Transverse colon (tissue), 4 donors: Measurements from ENCODE around the gene IL4I1. TPM values are rescaled to one million over a fixed set of nuclear protein-coding genes. Genes with fewer than 3 reads are reported as not detected.

Experiments used
- DNase-seq: peaks from one replicate; pipeline ENCODE4 v3.0.0-alpha.2; 2019
- H3K27ac ChIP-seq, 4 donors: fragments of 200-600 bp; sonication (generic); 2 replicates each; pipeline ENCODE4 v1.5.1; 2016 to 2018; ENCODE audit warnings: inconsistent platforms in 4 of 4
- H3K27me3 ChIP-seq: fragments of 200-600 bp; sonication (generic); 2 replicates; pipeline ENCODE4 v1.5.1; 2017; ENCODE audit warnings: inconsistent platforms
- H3K36me3 ChIP-seq, 4 donors: fragments of 200-600 bp; sonication (generic); 2 replicates each; pipeline ENCODE4 v1.5.1; 2017 to 2019; ENCODE audit warnings: inconsistent platforms in 4 of 4
- H3K4me1 ChIP-seq, 4 donors: fragments of 200-600 bp; sonication (generic); 2 replicates each; pipeline ENCODE4 v1.5.1; 2017 to 2020; ENCODE audit warnings: inconsistent platforms in 4 of 4
- H3K4me3 ChIP-seq, 4 donors: fragments of 200-600 bp; sonication (generic); 1 replicate in 1 of 4; 2 replicates in 3 of 4; pipeline versions ENCODE4 v1.5.1 to v1.6.1; 2017 to 2019; ENCODE audit warnings: inconsistent platforms in 4 of 4
- H3K9me3 ChIP-seq, 2 donors: fragments of 200-600 bp; sonication (generic); 2 replicates each; pipeline ENCODE4 v1.5.1; 2017 to 2019; ENCODE audit warnings: inconsistent platforms in 2 of 2
- CTCF ChIP-seq, 5 experiments: fragments of 200-600 bp in 3 of 5; fragments of 450-650 bp in 2 of 5; sonication (generic) in 3 of 5; IDR thresholded peaks; 1 replicate in 2 of 5; 2 replicates in 3 of 5; pipeline ENCODE4 v1.5.1; 2016 to 2017; ENCODE audit warnings: antibody characterized with exemption in 5 of 5, inconsistent platforms in 3 of 5, mild to moderate bottlenecking in 2 of 5, moderate library complexity in 1 of 5
- EP300 ChIP-seq: sonication (generic); formaldehyde crosslinking; IDR thresholded peaks from one replicate; pipeline ENCODE4 v1.6.1; 2017; ENCODE audit warnings: antibody characterized with exemption, low read depth
- POLR2A ChIP-seq: fragments of 450-650 bp; IDR thresholded peaks from one replicate; pipeline ENCODE4 v1.6.1; 2016; ENCODE audit warnings: antibody characterized with exemption, mild to moderate bottlenecking, moderate library complexity
- POLR2AphosphoS5 ChIP-seq, 3 donors: sonication (generic); formaldehyde crosslinking; IDR thresholded peaks; one replicate each; pipeline ENCODE4 v1.6.1; 2016; ENCODE audit warnings: antibody characterized with exemption in 3 of 3
- WGBS, 2 donors: methylation state at CpG; one replicate each; pipeline ENCODE4 v1.1.5; 2018; ENCODE audit warnings: low coverage in 1 of 2; 5-methylcytosine and 5-hydroxymethylcytosine counted together
- in situ Hi-C, 4 donors: fragments of 200-750 bp; cut with MboI; loops; one replicate each; pipeline versions ENCODE4 v1.15.0 to v1.15.1; 2017; ENCODE audit warnings: low sequenced_read_pairs in 3 of 4, low pct_ligation_motif_present in 1 of 4, low pct_unique_long_range_greater_than_20kb in 1 of 4
- intact Hi-C: fragments of 100-400 bp; cut with DNase I; formaldehyde crosslinking; loops from one replicate; pipeline ENCODE4 v1.15.1; 2023; ENCODE audit warnings: low total_unique reads
- total RNA-seq, 4 donors: library from RNA; depleted of rRNA; stranded (reverse); fragments of >200 nt; gene quantifications; one replicate each; pipeline ENCODE4 v1.1.0, GENCODE V29; 2016

Gene IL4I1
- total RNA-seq, 4 donors from 2014 or later = 2.1 TPM; not detected in 3

- no peaks in the 10 kb centered on the region for H3K36me3 ChIP-seq
- H3K27ac ChIP-seq = peak overlapping the region; percentile 97 to 100 (median 99)
- no peaks in the 10 kb centered on the region for H3K9me3 ChIP-seq
- TF ChIP-seq EP300 (no peak), POLR2A (no peak), POLR2AphosphoS5 (IDR thresholded peaks at IDR 0.05) (no peak), CTCF (IDR thresholded peaks at IDR 0.05) (no peak)
- intact Hi-C loops (loop anchor here (5.0 kb wide), 1 partner anchor 33 kb away; the partner anchor contains the start of gene MED25), in situ Hi-C loops (loop anchor here in 1 of 4 donors (25.0 kb wide), 1 partner anchor 363 kb away; the partner anchor contains the start of genes RPL13A and RPS11)
- no peak for DNase-seq
- 47 to 56% methylated on average over 4 to 12 of the region's 12 CpGs for WGBS, 2 donors
- no peaks in the 10 kb centered on the region for H3K27me3 ChIP-seq
- peaks cover 15 to 30% (median 22%) of the 10 kb centered on the region in 4 donors for H3K4me1 ChIP-seq
- H3K4me3 ChIP-seq = peak overlapping the region in 3 of 4 donors; percentile 79 to 98 (median 95)
These were observed 46.5 kb downstream of the IL4I1 start for GRCh38 chr19:49850221-49850486.

- peaks cover 15 to 30% (median 22%) of the 10 kb centered on the region in 4 donors for H3K4me1 ChIP-seq
- intact Hi-C loops = loop anchor here (5.0 kb wide), 1 partner anchor 32 kb away; the partner anchor contains the start of gene MED25
- DNase-seq = no peak
- no peaks in the 10 kb centered on the region for H3K27me3 ChIP-seq
- H3K9me3 ChIP-seq = no peaks in the 10 kb centered on the region
- peak overlapping the region in 3 of 4 donors; percentile 79 to 98 (median 95) for H3K4me3 ChIP-seq
- TF ChIP-seq CTCF (IDR thresholded peaks at IDR 0.05) (no peak), EP300 (no peak), POLR2A (no peak), POLR2AphosphoS5 (IDR thresholded peaks at IDR 0.05) (no peak)
- in situ Hi-C loops = loop anchor here in 1 of 4 donors (25.0 kb wide), 1 partner anchor 362 kb away; the partner anchor contains the start of genes RPL13A and RPS11
- H3K36me3 ChIP-seq = no peaks in the 10 kb centered on the region
- peak overlapping the region; percentile 97 to 100 (median 99) for H3K27ac ChIP-seq
- 85% methylated on average over 8 to 15 of the region's 15 CpGs for WGBS, 2 donors
These were observed 47.1 kb downstream of the IL4I1 start for GRCh38 chr19:49849433-49850220.

- H3K27ac ChIP-seq = no peak overlapping the region
- H3K9me3 ChIP-seq = no peaks in the 10 kb centered on the region
- WGBS, 2 donors = 83 to 90% methylated on average over 3 of the region's 3 CpGs
- intact Hi-C loops = no loop called here
- no peaks in the 10 kb centered on the region for H3K36me3 ChIP-seq
- TF ChIP-seq POLR2A = no peak
- TF ChIP-seq EP300 = no peak
- no peak for TF ChIP-seq POLR2AphosphoS5 (IDR thresholded peaks at IDR 0.05)
- no peak for TF ChIP-seq CTCF (IDR thresholded peaks at IDR 0.05)
- H3K27me3 ChIP-seq = no peaks in the 10 kb centered on the region
- DNase-seq = no peak
- no peak overlapping the region for H3K4me3 ChIP-seq
- H3K4me1 ChIP-seq = peaks cover 15 to 29% (median 18%) of the 10 kb centered on the region in 4 donors
- in situ Hi-C loops = no loop called here
These were observed 47.7 kb downstream of the IL4I1 start for GRCh38 chr19:49848938-49849337.

GRCh38 chr19:49847731-49848696 lies 48.7 kb downstream of the IL4I1 start:
- H3K36me3 ChIP-seq = no peaks in the 10 kb centered on the region

More at GRCh38 chr19:49847731-49848696, 48.7 kb downstream of the IL4I1 start:
- TF ChIP-seq POLR2AphosphoS5 (IDR thresholded peaks at IDR 0.05) (no peak), POLR2A (no peak)
- DNase-seq = no peak
- intact Hi-C loops (no loop called here), in situ Hi-C loops (no loop called here)
- Histone ChIP-seq H3K27me3 (no peaks in the 10 kb centered on the region), H3K27ac (no peak overlapping the region), H3K9me3 (no peaks in the 10 kb centered on the region), H3K4me1 (peaks cover 11 to 22% (median 16%) of the 10 kb centered on the region in 4 donors), H3K4me3 (no peak overlapping the region)
- WGBS, 2 donors = 77 to 83% methylated on average over 4 to 10 of the region's 10 CpGs
